Mesendoderm (in vitro differentiated cells): Measurements from ENCODE around the gene FOXE3.

Source experiments
- DNase-seq: peaks from one replicate; pipeline ENCODE4 v3.0.0; 2013
- H2AK5ac ChIP-seq: 2 replicates; pipeline ENCODE4 v1.6.1; 2013; ENCODE audit warnings: low read length, inconsistent platforms
- H2BK120ac ChIP-seq: 2 replicates; pipeline ENCODE4 v1.6.1; 2013; ENCODE audit warnings: low read depth, mild to moderate bottlenecking, low read length, moderate library complexity, mixed read lengths
- H2BK15ac ChIP-seq: replicated peaks from 2 replicates; pipeline ENCODE4 v1.6.1; 2013; ENCODE audit warnings: low read depth, mild to moderate bottlenecking, moderate library complexity
- H2BK5ac ChIP-seq: 2 replicates; pipeline ENCODE4 v1.6.1; 2013; ENCODE audit warnings: low read length, inconsistent platforms
- H3K18ac ChIP-seq: 2 replicates; pipeline ENCODE4 v1.6.1; 2013; ENCODE audit warnings: mild to moderate bottlenecking, low read length, mixed read lengths
- H3K23ac ChIP-seq: one replicate; pipeline ENCODE4 v1.6.1; 2013; ENCODE audit warnings: low read length
- H3K27ac ChIP-seq: 2 replicates; pipeline ENCODE4 v1.5.1; 2013; ENCODE audit warnings: low read depth, mild to moderate bottlenecking, inconsistent platforms, low read length, moderate library complexity
- H3K27me3 ChIP-seq: 2 replicates; pipeline ENCODE4 v1.6.1; 2013; ENCODE audit warnings: low read length, control low read depth, mild to moderate bottlenecking, inconsistent platforms; ENCODE audit not compliant: insufficient read depth, poor library complexity
- H3K36me3 ChIP-seq: 2 replicates; pipeline ENCODE4 v1.6.1; 2013; ENCODE audit warnings: low read length, inconsistent platforms; ENCODE audit not compliant: control insufficient read depth, insufficient read depth
- H3K4ac ChIP-seq: one replicate; pipeline ENCODE4 v1.6.1; 2013; ENCODE audit warnings: low read depth, mild to moderate bottlenecking, low read length, moderate library complexity
- H3K4me1 ChIP-seq: 2 replicates; pipeline ENCODE4 v1.6.1; 2013; ENCODE audit warnings: low read depth, low read length, inconsistent platforms; ENCODE audit not compliant: control insufficient read depth
- H3K4me2 ChIP-seq: 2 replicates; pipeline ENCODE4 v1.6.1; 2013; ENCODE audit warnings: low read length
- H3K4me3 ChIP-seq: 2 replicates; pipeline ENCODE4 v1.5.1; 2013; ENCODE audit warnings: mild to moderate bottlenecking, low read length
- H3K56ac ChIP-seq: one replicate; pipeline ENCODE4 v1.6.1; 2013; ENCODE audit warnings: low read length
- H3K79me1 ChIP-seq: 2 replicates; pipeline ENCODE4 v1.6.1; 2013; ENCODE audit warnings: low read length, inconsistent platforms
- H3K79me2 ChIP-seq: 2 replicates; pipeline ENCODE4 v1.6.1; 2013; ENCODE audit warnings: mild to moderate bottlenecking, low read length; ENCODE audit not compliant: control insufficient read depth, insufficient read depth
- H3K9ac ChIP-seq: 2 replicates; pipeline ENCODE4 v1.6.1; 2013; ENCODE audit warnings: low read length, inconsistent platforms
- H4K5ac ChIP-seq: one replicate; pipeline ENCODE4 v1.6.1; 2013; ENCODE audit warnings: low read length
- H4K8ac ChIP-seq: one replicate; pipeline ENCODE4 v1.6.1; 2013; ENCODE audit warnings: low read depth, mild to moderate bottlenecking, control low read depth, low read length, moderate library complexity
- WGBS: extraction: QIAGEN DNeasy Blood & Tissue Kit; methylation state at CpG from one replicate; pipeline ENCODE4 v1.1.7; 2013; ENCODE audit warnings: low lambda C conversion rate, missing lambda C conversion rate; ENCODE audit not compliant: insufficient coverage; ENCODE audit errors: extremely low coverage; 5-methylcytosine and 5-hydroxymethylcytosine counted together

The FOXE3 gene

GRCh38 chr1:47441450-47442106, 25.5 kb downstream of the FOXE3 start:
- peaks cover 7% of the 10 kb centered on the region for H3K4me1 ChIP-seq
- no peak overlapping the region for H3K4me2 ChIP-seq
- H3K4me3 ChIP-seq: no peak overlapping the region
- H3K4ac ChIP-seq: no peak overlapping the region
- no peak overlapping the region for H3K23ac ChIP-seq
- no peak overlapping the region for H2BK15ac ChIP-seq
- no peak overlapping the region for H3K56ac ChIP-seq
- H3K79me2 ChIP-seq: no peaks in the 10 kb centered on the region
- no peak for DNase-seq
- H4K8ac ChIP-seq: no peak overlapping the region
- no peak overlapping the region for H4K5ac ChIP-seq
- H3K79me1 ChIP-seq: no peaks in the 10 kb centered on the region
- no peak overlapping the region for H3K27ac ChIP-seq
- H3K18ac ChIP-seq: no peak overlapping the region
- H2BK5ac ChIP-seq: no peak overlapping the region
- H2AK5ac ChIP-seq: no peak overlapping the region
- WGBS: no CpG with 5 or more reads among the region's 3 CpGs
- no peaks in the 10 kb centered on the region for H3K36me3 ChIP-seq
- peaks cover 80% of the 10 kb centered on the region for H3K27me3 ChIP-seq
- H3K9ac ChIP-seq: no peak overlapping the region
- no peak overlapping the region for H2BK120ac ChIP-seq

- Histone ChIP-seq H4K5ac (no peak overlapping the region), H3K4me1 (peaks cover 7% of the 10 kb centered on the region), H2AK5ac (no peak overlapping the region), H3K27me3 (peaks cover 87% of the 10 kb centered on the region), H3K4me2 (no peak overlapping the region), H3K4ac (no peak overlapping the region), H3K36me3 (no peaks in the 10 kb centered on the region), H2BK15ac (no peak overlapping the region), H3K18ac (no peak overlapping the region), H2BK120ac (no peak overlapping the region), H3K9ac (no peak overlapping the region), H3K56ac (no peak overlapping the region), H3K27ac (no peak overlapping the region), H3K79me1 (no peaks in the 10 kb centered on the region), H2BK5ac (no peak overlapping the region), H3K23ac (no peak overlapping the region), H3K79me2 (no peaks in the 10 kb centered on the region), H3K4me3 (no peak overlapping the region), H4K8ac (no peak overlapping the region)
- WGBS: no CpG with 5 or more reads among the region's 4 CpGs
- no peak for DNase-seq
Observed at GRCh38 chr1:47442202-47442601, 26.1 kb downstream of the FOXE3 start.

DNA sequence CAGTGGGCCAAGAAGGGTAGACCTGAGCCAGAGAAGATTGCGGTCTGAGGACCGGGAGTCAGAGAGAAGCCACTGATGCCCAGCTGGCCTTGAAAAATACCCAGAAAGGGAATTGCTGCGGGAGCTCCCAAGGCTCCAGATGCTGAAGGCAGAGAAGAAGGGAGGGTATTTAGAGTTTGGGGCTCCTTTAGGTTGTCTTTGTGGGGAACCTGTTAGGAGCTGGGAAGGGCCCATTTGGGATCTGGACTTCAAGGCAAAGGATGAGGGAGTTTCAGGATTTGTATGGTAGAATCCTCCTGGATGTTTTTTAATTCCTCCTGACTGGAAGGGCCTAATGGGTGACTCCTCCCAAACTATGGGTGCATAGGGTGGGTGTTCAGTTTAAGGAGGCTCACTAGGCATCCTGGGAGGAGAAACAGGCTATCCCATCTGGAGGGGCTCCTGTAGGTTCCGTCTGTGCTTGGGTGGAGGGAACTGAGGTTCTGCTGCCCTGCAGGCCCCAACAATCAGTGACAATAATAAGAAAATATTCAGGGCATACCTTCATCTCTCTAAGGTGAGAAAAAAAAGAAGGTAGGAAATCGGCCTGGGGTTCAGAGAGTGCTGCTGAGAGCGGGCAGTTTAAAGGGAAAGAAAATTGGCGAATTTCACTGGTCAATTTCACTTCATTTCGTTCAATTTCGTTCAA, 26.9 kb downstream of the FOXE3 start:
- H3K4me1 ChIP-seq: peaks cover 7% of the 10 kb centered on the region
- no peak overlapping the region for H3K27ac ChIP-seq
- no peak overlapping the region for H4K5ac ChIP-seq
- DNase-seq: no peak
- peaks cover 90% of the 10 kb centered on the region for H3K27me3 ChIP-seq
- no peak overlapping the region for H3K4me2 ChIP-seq
- no peak overlapping the region for H2AK5ac ChIP-seq
- H2BK5ac ChIP-seq: no peak overlapping the region
- H2BK120ac ChIP-seq: no peak overlapping the region
- H3K9ac ChIP-seq: no peak overlapping the region
- no peak overlapping the region for H3K4me3 ChIP-seq
- WGBS: no CpG with 5 or more reads among the region's 9 CpGs
- no peaks in the 10 kb centered on the region for H3K79me2 ChIP-seq
- peak overlapping the region; percentile 50 for H3K23ac ChIP-seq
- H4K8ac ChIP-seq: no peak overlapping the region
- H3K4ac ChIP-seq: no peak overlapping the region
- no peak overlapping the region for H3K56ac ChIP-seq
- no peaks in the 10 kb centered on the region for H3K79me1 ChIP-seq
- no peak overlapping the region for H2BK15ac ChIP-seq
- no peak overlapping the region for H3K18ac ChIP-seq
- H3K36me3 ChIP-seq: no peaks in the 10 kb centered on the region

- peaks cover 95% of the 10 kb centered on the region for H3K27me3 ChIP-seq
- no peak overlapping the region for H3K23ac ChIP-seq
- no peaks in the 10 kb centered on the region for H3K79me1 ChIP-seq
- no peaks in the 10 kb centered on the region for H3K36me3 ChIP-seq
- peaks cover 7% of the 10 kb centered on the region for H3K4me1 ChIP-seq
- H3K9ac ChIP-seq: no peak overlapping the region
- H2BK120ac ChIP-seq: no peak overlapping the region
- H3K56ac ChIP-seq: no peak overlapping the region
- no peak overlapping the region for H4K5ac ChIP-seq
- H3K79me2 ChIP-seq: no peaks in the 10 kb centered on the region
- no peak overlapping the region for H3K18ac ChIP-seq
- no CpG with 5 or more reads among the region's 45 CpGs for WGBS
- peak; percentile 66 for DNase-seq
- H2BK15ac ChIP-seq: no peak overlapping the region
- H3K4ac ChIP-seq: no peak overlapping the region
- H2AK5ac ChIP-seq: no peak overlapping the region
- H4K8ac ChIP-seq: no peak overlapping the region
- no peak overlapping the region for H3K27ac ChIP-seq
- no peak overlapping the region for H3K4me3 ChIP-seq
- H2BK5ac ChIP-seq: no peak overlapping the region
- H3K4me2 ChIP-seq: peak overlapping the region; percentile 58
Observed at GRCh38 chr1:47443530-47444296, 27.6 kb downstream of the FOXE3 start.

DNA sequence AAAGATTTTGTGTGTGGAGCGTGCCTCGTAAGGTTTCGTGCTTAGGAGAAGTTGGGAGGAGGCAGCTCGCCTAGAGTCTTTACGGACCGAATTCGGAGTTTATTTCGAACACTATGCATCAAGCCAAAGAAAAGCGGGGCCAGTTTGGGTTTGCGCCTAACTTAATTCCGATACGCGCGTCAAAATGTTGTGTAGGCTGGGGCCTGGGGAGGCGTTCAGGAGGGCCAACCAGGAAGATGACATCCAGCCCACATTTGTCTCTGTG, 28.1 kb downstream of the FOXE3 start:
- no peak overlapping the region for H3K4ac ChIP-seq
- no peak overlapping the region for H4K8ac ChIP-seq
- no peak overlapping the region for H3K18ac ChIP-seq
- H3K27ac ChIP-seq: no peak overlapping the region
- DNase-seq: no peak
- no peak overlapping the region for H2BK5ac ChIP-seq
- H3K4me3 ChIP-seq: no peak overlapping the region
- no CpG with 5 or more reads among the region's 15 CpGs for WGBS
- H3K23ac ChIP-seq: no peak overlapping the region
- peaks cover 7% of the 10 kb centered on the region for H3K4me1 ChIP-seq
- H3K9ac ChIP-seq: peak overlapping the region; percentile 13
- H2BK120ac ChIP-seq: no peak overlapping the region
- no peaks in the 10 kb centered on the region for H3K79me1 ChIP-seq
- peak overlapping the region; percentile 58 for H3K4me2 ChIP-seq
- no peak overlapping the region for H3K56ac ChIP-seq
- no peak overlapping the region for H2AK5ac ChIP-seq
- H2BK15ac ChIP-seq: no peak overlapping the region
- H3K27me3 ChIP-seq: peaks cover 95% of the 10 kb centered on the region
- H3K36me3 ChIP-seq: no peaks in the 10 kb centered on the region
- H3K79me2 ChIP-seq: no peaks in the 10 kb centered on the region
- no peak overlapping the region for H4K5ac ChIP-seq
